RPMI7951 (cell line): ENCODE data around the gene BPIFB1. TPM values are rescaled to one million over a fixed set of nuclear protein-coding genes. Genes with fewer than 3 reads are reported as not detected.

ENCODE experiments used
- total RNA-seq: library from RNA; depleted of rRNA; stranded (reverse); fragments of >200 nt; shearing (Covaris generic); gene quantifications from 2 replicates; pipeline ENCODE4 v1.2.3, GENCODE V29; 2014; rRNA removed

Gene BPIFB1
- total RNA-seq, 1 experiment from 2014 or later: not detected

Other genes starting within 250 kb of the BPIFB1 start
- not detected in 2 replicates for gene BPIFB3, start 229.3 kb upstream of the BPIFB1 start, total RNA-seq
- not detected in 2 replicates for gene BPIFB4, start 203.6 kb upstream of the BPIFB1 start, total RNA-seq
- gene BPIFA2, start 115.1 kb upstream of the BPIFB1 start, total RNA-seq: not detected in 2 replicates
- not detected in 2 replicates for gene BPIFA3, start 65.9 kb upstream of the BPIFB1 start, total RNA-seq
- gene BPIFA1, start 47.2 kb upstream of the BPIFB1 start, total RNA-seq: not detected in 2 replicates
- gene CDK5RAP1, start 118.3 kb downstream of the BPIFB1 start, total RNA-seq: 26.7 and 29.0 TPM in 2 replicates
- 45.1 and 48.4 TPM in 2 replicates for gene SNTA1, start 160.5 kb downstream of the BPIFB1 start, total RNA-seq
- gene CBFA2T2, start 206.9 kb downstream of the BPIFB1 start, total RNA-seq: 7.7 and 8.7 TPM in 2 replicates